GM12874 (cell line): ENCODE results near the gene GRM4.

Experiments used
- TF ChIP-seq, protein P1 (sequence below): IDR thresholded peaks from 2 replicates; pipeline ENCODE4 v1.5.1; 2011; ENCODE audit warnings: low read depth, mild to moderate bottlenecking, control low read depth, low read length, moderate library complexity; ENCODE audit not compliant: insufficient read depth

GRM4 gene

DNA sequence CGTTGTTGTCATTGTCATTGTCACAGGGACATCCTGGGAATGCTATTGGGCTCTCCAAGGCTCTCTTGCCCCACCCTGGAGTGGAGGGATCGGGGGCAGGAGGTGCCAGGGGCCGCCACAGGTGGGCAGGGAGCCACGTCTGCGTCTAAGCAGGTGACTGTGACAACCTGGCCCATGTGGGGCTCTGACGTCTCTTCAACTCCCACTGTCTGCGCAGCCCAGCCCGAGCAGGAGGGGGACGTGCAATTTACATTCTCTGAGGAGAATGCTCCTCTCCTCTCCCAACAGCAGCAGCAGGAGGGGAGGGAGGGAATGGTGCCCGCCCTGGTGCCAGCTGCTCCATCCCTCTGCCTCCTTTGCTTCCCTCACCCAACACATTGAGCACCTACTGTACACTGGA lies 50.1 kb downstream of the GRM4 start:
- TF ChIP-seq, protein P1, sequence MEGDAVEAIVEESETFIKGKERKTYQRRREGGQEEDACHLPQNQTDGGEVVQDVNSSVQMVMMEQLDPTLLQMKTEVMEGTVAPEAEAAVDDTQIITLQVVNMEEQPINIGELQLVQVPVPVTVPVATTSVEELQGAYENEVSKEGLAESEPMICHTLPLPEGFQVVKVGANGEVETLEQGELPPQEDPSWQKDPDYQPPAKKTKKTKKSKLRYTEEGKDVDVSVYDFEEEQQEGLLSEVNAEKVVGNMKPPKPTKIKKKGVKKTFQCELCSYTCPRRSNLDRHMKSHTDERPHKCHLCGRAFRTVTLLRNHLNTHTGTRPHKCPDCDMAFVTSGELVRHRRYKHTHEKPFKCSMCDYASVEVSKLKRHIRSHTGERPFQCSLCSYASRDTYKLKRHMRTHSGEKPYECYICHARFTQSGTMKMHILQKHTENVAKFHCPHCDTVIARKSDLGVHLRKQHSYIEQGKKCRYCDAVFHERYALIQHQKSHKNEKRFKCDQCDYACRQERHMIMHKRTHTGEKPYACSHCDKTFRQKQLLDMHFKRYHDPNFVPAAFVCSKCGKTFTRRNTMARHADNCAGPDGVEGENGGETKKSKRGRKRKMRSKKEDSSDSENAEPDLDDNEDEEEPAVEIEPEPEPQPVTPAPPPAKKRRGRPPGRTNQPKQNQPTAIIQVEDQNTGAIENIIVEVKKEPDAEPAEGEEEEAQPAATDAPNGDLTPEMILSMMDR = no peak

DNA sequence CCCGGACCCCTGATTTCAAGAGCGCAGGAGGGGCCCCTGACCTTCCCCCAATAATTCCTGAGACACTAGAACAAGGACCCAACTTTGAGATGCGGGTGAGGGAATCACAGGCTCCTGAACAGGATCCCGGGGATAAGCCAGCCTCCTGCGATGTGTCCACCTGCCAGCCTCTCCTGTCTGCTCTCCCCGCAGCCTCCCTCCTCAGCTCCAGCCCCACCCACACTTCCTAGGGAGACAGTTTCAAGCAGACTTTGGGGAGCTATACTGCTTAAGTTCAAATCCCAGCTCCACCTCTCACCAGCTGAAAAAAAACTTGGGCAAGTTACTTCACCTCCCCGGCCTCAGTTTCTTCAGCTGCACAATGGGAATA lies 50.8 kb downstream of the GRM4 start:
- TF ChIP-seq, protein P1 = no peak

DNA sequence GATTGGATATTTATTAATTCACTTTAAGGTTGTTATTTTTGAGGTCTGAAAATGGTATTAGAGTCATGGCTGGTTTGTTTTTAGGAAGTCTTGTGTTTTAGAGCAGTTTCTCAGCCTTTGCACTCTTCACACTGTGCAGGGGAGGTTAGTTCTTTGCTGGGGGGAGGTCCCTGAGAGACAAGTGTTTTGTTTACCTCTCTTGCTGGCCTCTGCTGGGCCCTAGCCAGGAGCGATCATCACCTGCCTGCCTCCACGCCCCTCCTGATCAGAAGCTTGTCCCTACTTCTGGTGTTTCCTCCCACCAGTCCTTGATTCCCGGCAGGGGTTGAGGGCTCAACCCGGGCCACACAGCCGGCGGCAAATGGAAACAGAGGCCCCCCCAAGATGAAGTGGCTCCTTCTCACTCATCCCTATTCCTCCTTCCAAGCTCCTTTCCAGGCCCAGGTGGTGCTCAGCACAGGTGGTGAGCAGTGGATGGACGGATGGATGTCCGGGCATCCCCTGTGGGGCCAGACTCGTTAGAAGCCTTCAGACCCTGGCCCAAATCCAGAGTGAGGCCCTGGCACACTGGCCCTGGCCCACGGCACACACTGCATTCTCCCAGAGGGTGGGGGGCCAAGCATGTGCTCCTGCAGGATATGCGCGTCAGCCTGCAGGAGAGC lies 51.3 kb downstream of the GRM4 start:
- TF ChIP-seq, protein P1 = no peak

DNA sequence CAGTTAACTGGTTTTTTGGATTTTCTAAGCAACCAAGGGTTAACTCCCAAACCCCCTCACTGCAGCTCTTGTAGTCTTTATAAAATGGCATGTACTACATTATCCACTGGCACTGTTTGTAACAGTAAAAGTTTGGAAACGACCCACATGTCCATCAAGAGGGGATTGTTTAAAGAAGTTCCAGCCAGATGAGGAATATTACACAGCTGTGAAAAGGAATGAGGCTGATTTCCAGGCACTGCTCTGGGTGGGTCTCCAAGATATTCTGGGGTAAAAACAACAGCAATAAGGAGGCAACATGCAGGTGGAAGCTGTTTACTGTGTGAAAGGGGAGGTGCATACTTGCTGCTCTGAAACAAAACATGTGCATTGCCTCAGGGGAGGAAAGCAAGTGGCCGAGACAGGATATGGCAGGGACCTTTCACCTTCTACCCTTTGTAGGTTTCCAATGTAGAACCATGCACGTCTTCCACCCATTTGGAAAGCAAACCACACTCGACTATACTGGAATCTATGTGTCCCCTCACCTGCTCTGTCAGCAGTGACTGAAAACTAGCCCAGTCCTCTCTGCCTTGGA lies 51.9 kb downstream of the GRM4 start:
- TF ChIP-seq, protein P1 = no peak

DNA sequence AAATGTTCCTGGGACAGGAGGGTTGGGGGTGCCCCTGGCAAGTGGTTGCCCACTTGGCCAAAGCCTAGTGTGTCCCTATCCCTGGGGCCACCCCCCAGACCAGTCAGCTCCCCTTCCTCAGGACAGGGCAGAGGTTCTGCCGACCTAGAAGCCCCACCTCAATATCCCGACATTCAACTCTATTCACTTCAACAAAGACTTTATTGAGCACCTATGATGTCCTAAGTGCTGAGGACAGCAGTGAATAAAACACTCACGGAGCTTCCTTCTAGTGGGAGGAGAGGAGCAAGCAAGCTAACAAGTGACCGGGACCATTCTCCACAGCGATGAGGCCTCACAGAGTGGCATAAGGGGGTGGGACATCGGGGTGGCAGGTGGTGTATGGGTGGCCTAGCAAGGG lies 52.7 kb downstream of the GRM4 start:
- TF ChIP-seq, protein P1 = no peak

DNA sequence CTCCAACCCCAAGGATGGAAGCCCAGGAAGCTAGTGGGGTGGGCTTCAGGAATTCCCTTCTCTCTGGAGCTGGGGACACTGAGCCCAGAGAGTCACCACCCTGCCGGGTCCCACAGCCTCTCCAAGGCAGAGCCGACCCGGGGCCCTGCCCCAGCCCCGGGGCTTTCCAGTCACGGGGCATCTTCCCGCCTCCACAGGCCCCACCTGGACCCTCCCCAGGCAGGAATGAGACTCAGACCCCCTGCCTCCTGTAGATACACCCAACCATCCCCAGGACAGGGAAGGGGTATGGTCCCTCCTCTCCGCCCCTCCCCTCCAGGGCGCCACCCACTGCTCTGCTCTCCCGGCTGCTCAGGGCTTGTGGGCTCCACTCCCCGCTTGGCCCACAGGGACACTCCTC lies 53.3 kb downstream of the GRM4 start:
- TF ChIP-seq, protein P1 = no peak

DNA sequence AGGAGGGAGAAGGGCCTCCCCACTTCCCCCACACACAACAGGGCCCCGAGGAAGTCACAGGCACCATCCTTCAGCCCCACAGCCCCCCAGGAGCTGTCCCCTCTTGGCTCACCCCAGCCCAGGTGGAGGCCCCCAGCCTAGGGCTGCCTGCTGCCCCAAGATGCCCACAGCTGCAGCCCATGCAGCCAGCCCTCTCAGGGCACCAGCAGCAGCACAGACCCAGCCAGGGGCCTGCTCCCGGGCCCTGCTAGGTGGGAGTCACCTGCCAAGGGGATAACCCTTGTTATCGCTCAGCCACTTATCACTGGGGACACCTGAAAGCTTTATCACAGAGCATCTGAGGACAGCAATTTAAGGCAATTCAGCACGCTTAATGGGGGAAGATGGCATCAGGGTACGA lies 55.0 kb downstream of the GRM4 start:
- TF ChIP-seq, protein P1 = no peak
